ENCODE measurements around the gene FAM47E. TPM values are rescaled to one million over a fixed set of nuclear protein-coding genes. Genes with fewer than 3 reads are reported as not detected.

The FAM47E gene
- total RNA-seq, 1 donor = 0.21 TPM

DNA sequence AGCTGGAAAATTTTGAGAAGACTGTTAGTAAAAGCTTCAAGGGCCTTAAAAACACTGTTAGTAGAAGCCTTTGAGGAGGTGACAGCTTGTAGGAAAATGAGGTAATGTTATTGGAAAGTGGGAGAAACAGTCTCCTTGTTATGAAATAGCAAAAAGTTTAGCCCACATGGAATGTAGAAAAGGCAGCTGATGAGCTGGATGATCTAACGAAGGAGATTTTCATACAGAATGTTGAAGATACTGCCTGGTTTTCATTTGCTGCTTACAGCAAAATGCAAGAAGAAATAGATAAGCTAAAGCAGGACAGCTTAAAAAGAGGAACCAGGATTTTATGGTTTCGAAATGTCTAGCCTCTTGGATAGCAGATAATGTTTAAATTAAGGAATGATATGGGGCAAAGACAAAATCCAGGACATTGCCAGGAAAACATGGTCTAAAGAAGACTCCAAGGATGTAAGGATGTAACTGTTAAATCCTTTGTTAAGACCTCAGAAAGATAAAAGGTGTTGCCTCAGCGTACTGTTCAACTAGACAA lies 44.8 kb downstream of the FAM47E start:
- peaks cover 6% of the 10 kb centered on the region for H3K9me3 ChIP-seq (ENCODE audit: low read depth, low read length)
- H3K4me3 ChIP-seq (ENCODE audit: low read length) = no peak overlapping the region
- peaks cover 19% of the 10 kb centered on the region for H3K4me1 ChIP-seq (ENCODE audit: insufficient read depth, low read length)
- H3K27me3 ChIP-seq (ENCODE audit: insufficient read depth, low read length) = no peaks in the 10 kb centered on the region

DNA sequence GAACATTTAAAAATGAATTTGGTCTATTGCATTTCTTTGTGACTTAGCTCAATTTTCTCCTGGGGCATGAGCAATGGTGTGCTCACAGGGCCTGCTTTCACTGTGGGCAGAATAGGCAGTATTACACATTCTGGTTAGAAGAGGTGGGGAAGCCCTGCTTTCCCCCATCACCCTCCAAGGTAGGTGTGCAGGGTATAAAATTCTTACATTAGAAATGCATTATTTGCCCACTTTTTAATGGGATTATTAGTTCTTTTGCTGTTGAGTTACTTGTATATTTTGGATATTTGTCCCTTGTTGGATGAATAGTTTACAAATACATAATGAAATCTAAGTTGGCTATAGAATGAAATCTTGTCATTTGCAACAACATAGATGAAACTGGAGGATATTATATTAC lies 46.7 kb downstream of the FAM47E start:
- Histone ChIP-seq H3K4me3 (ENCODE audit: low read length) (no peak overlapping the region), H3K9me3 (ENCODE audit: low read depth, low read length) (peaks cover 6% of the 10 kb centered on the region), H3K27me3 (ENCODE audit: insufficient read depth, low read length) (no peaks in the 10 kb centered on the region), H3K4me1 (ENCODE audit: insufficient read depth, low read length) (peaks cover 35% of the 10 kb centered on the region)

GRCh38 chr4:76300012-76300411 lies 48.5 kb downstream of the FAM47E start:
- peaks cover 45% of the 10 kb centered on the region for H3K4me1 ChIP-seq (ENCODE audit: insufficient read depth, low read length)
- H3K27me3 ChIP-seq (ENCODE audit: insufficient read depth, low read length) = no peaks in the 10 kb centered on the region
- H3K9me3 ChIP-seq (ENCODE audit: low read depth, low read length) = peaks cover 6% of the 10 kb centered on the region
- no peak overlapping the region for H3K4me3 ChIP-seq (ENCODE audit: low read length)

DNA sequence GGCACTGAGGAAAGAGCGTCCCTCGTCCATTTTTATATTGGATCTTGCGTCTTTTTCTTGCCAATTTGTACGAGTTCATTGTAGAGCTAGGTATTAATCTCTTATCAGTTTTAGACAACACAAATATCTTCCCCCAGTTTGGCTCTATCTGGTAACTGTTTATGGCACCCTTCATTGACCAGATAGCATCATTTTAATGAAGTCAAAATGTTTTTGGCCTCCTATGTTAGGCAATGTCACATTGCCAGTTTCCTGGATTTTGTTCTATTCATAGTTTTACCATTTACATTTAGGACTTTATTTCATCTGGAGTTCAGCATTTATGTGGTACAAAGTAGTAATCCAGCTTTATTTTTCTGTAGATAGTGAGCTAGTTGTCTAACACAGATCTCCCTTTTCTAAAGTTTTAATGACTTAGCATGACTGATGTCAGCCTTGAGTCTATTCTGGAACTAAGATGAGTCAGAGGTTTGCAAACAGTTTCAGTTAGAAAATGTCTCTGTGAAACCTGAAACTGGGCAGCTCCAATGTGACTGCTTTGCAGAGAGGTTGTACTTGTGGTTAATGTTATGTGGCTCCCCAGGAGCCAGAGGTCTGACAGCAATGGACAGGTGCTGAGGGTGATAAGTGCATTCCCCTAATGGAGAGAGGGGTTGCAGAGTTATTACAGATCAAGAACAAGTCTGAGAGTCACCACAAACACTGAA lies 49.7 kb downstream of the FAM47E start:
- no peaks in the 10 kb centered on the region for H3K27me3 ChIP-seq (ENCODE audit: insufficient read depth, low read length)
- H3K4me3 ChIP-seq (ENCODE audit: low read length) = no peak overlapping the region
- peaks cover 55% of the 10 kb centered on the region for H3K4me1 ChIP-seq (ENCODE audit: insufficient read depth, low read length)
- peaks cover 6% of the 10 kb centered on the region for H3K9me3 ChIP-seq (ENCODE audit: low read depth, low read length)

- H3K9me3 ChIP-seq (ENCODE audit: low read depth, low read length) = peaks cover 6% of the 10 kb centered on the region
- H3K4me3 ChIP-seq (ENCODE audit: low read length) = no peak overlapping the region
- H3K4me1 ChIP-seq (ENCODE audit: insufficient read depth, low read length) = peaks cover 58% of the 10 kb centered on the region
- no peaks in the 10 kb centered on the region for H3K27me3 ChIP-seq (ENCODE audit: insufficient read depth, low read length)
Observed at GRCh38 chr4:76301775-76302162, 50.2 kb downstream of the FAM47E start.

DNA sequence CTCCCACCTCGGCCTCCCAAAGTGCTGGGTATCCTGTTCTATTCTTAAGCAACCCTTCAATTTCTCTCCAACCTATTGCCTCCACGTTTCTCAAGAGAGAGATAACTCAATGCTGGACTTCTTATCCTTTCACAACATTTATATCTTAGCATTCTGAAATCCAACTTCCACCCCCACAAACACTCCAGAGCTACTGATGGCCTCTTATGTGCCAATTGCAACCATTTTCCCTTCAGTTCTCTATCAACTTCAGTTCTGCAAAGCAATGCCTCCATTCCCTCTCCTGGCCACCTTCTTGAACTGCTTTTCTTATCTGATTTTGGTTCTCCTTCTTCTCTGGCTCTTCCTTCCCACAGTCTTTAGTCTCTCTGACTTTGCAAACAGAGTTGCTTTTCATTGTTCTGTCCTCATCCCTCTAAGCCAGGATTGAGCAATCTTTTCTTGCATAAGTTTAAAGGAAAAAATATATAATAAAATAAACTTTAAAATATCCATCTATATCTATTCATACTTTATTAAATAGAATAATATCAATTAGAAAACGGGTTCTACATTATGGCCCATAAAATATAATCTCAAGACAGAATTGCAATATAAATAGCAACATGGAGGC lies 51.4 kb downstream of the FAM47E start:
- no peak overlapping the region for H3K4me3 ChIP-seq (ENCODE audit: low read length)
- H3K4me1 ChIP-seq (ENCODE audit: insufficient read depth, low read length) = peaks cover 67% of the 10 kb centered on the region
- no peaks in the 10 kb centered on the region for H3K27me3 ChIP-seq (ENCODE audit: insufficient read depth, low read length)
- H3K9me3 ChIP-seq (ENCODE audit: low read depth, low read length) = peaks cover 6% of the 10 kb centered on the region

DNA sequence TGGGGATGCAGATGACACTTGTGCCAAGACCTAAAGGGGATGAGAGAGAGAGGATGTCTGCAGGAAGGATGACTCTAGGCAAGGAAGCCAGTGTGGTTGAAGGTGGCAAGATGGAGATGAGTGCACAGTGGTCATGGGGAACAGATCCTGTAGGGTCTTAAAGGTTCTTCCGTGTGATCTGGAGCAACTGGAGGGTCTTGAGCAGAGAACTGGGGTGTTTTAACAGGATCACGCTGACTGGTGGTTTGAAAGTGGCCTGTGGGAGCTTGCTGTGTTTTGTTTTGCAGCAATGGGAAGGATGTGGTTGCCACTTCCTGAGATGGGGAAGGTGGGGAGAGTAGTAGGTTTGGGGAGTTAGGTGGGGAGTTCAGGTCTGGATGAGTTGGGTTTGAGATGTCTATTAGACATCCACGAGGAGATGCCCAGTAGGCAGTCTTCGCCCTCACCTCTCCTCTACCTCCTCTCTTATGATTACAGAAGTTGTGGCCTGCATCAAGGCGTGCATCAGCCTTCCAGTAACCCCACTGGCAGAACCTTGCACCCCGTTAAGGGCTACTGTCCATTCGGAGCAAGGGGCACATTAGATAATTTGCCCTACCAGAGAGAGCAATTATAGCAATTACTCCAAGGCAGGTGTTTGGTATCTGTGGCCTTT lies 53.6 kb downstream of the FAM47E start:
- H3K9me3 ChIP-seq (ENCODE audit: low read depth, low read length) = no peaks in the 10 kb centered on the region
- H3K27me3 ChIP-seq (ENCODE audit: insufficient read depth, low read length) = no peaks in the 10 kb centered on the region
- peaks cover 58% of the 10 kb centered on the region for H3K4me1 ChIP-seq (ENCODE audit: insufficient read depth, low read length)
- peak overlapping the region; percentile 56 for H3K4me3 ChIP-seq (ENCODE audit: low read length)

GRCh38 chr4:76305971-76306881 lies 54.7 kb downstream of the FAM47E start, which contains the start of gene STBD1:
TSS of gene STBD1 (plus strand) at chr4:76306733. CDS start at chr4:76306770, 37 bp downstream.
- Histone ChIP-seq H3K9me3 (ENCODE audit: low read depth, low read length) (no peaks in the 10 kb centered on the region), H3K4me1 (ENCODE audit: insufficient read depth, low read length) (peaks cover 50% of the 10 kb centered on the region), H3K27me3 (ENCODE audit: insufficient read depth, low read length) (no peaks in the 10 kb centered on the region), H3K4me3 (ENCODE audit: low read length) (peak within 1 kb of the TSS; percentile 56)

DNA sequence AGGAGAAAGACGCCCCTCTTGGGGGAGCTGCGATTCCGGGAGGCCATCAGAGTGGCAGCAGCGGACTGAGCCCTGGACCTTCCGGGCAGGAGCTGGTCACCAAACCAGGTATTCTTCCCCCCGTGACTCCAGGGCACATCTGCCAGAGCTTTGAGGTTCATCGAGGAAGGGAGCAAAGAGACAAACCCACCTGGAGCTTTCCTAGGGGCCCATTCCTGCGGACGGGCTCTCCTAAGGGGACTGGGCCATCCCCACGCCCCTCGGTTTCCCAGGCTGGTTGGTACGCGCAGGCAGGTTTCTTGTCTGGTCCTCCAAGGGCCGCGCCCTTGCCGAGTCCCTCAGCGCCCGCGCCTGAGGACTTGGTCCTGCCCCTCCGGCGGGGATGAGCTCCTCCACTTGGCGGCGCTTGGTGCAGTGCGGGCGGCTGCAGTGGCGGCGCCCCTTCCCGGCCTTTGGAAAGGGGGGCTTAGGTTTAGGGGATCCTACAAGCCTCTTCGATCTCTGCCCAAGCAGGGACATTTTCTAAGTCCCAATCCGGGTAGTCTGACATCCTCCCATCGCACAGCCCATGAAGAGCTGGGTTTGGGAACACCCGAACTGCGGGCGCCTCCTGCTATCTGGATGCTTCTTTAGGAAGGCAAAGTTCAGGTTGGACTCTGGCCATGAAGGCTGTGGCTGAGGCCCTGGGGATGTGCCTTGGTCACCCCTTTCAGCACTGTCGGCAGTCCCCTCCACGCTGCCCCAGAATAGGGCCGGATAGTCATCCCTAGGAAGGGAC lies 55.5 kb downstream of the FAM47E start:
- no peaks in the 10 kb centered on the region for H3K27me3 ChIP-seq (ENCODE audit: insufficient read depth, low read length)
- peaks cover 46% of the 10 kb centered on the region for H3K4me1 ChIP-seq (ENCODE audit: insufficient read depth, low read length)
- no peaks in the 10 kb centered on the region for H3K9me3 ChIP-seq (ENCODE audit: low read depth, low read length)
- H3K4me3 ChIP-seq (ENCODE audit: low read length) = peak overlapping the region; percentile 56

DNA sequence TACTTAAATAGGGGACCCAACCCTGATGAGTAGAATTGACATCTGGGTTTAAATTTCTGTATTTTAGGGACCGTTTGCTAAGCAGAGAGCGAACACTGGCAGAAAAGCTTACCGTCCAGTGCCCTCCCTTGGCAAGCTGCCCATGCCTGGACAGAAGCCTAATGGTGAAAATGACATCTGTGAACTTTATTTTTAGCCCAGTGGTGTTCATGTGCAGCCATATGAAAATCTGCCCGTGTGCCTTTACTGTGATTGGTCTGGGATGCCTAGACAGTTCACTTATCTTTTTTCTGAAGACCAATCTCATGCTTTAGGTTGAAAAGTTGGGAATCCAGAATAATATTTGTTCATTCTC lies 56.1 kb downstream of the FAM47E start:
- H3K4me3 ChIP-seq (ENCODE audit: low read length) = no peak overlapping the region
- H3K4me1 ChIP-seq (ENCODE audit: insufficient read depth, low read length) = peaks cover 42% of the 10 kb centered on the region

GRCh38 chr4:76308548-76308947 lies 57.0 kb downstream of the FAM47E start:
- Histone ChIP-seq H3K4me3 (ENCODE audit: low read length) (no peak overlapping the region), H3K4me1 (ENCODE audit: insufficient read depth, low read length) (peaks cover 38% of the 10 kb centered on the region), H3K9me3 (ENCODE audit: low read depth, low read length) (no peaks in the 10 kb centered on the region), H3K27me3 (ENCODE audit: insufficient read depth, low read length) (no peaks in the 10 kb centered on the region)

More for the DNA sequence above, 56.1 kb downstream of the FAM47E start:
- Histone ChIP-seq H3K9me3 (ENCODE audit: low read depth, low read length) (no peaks in the 10 kb centered on the region), H3K27me3 (ENCODE audit: insufficient read depth, low read length) (no peaks in the 10 kb centered on the region)

DNA sequence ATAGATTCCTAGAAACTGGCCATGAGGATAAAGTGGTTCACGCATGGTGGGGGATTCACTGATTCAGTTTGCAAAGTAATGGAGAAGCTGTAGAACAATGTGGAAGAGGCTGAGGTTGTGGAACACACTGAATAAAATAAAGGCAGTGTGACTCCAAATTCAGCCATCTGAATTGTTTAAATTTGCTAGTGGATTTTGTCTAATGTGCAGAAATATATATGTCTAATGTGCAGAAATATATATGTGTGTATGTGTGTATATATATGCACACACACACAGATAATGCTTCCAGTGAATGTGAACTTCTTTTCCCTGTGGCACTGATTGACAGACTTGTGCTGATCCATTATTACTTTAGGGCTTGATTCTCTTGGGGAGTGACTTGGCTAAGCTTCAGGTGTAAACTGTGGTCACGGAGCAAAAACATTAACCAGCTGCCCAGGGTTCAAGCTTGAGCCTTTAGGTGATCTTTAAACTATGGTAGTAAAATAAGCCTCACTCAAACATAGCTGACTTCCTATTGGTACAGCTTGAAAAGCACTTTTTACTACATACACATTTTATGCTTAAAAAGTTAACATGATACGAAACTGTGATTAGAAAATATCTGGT lies 58.5 kb downstream of the FAM47E start:
- Histone ChIP-seq H3K4me1 (ENCODE audit: insufficient read depth, low read length) (peaks cover 27% of the 10 kb centered on the region), H3K27me3 (ENCODE audit: insufficient read depth, low read length) (no peaks in the 10 kb centered on the region), H3K4me3 (ENCODE audit: low read length) (no peak overlapping the region), H3K9me3 (ENCODE audit: low read depth, low read length) (no peaks in the 10 kb centered on the region)

- H3K4me3 ChIP-seq (ENCODE audit: low read length) = no peak overlapping the region
- H3K4me1 ChIP-seq (ENCODE audit: insufficient read depth, low read length) = peaks cover 21% of the 10 kb centered on the region
- H3K27me3 ChIP-seq (ENCODE audit: insufficient read depth, low read length) = peaks cover 1% of the 10 kb centered on the region
- H3K9me3 ChIP-seq (ENCODE audit: low read depth, low read length) = peaks cover 1% of the 10 kb centered on the region
Observed at GRCh38 chr4:76310683-76311082, 59.2 kb downstream of the FAM47E start.
